ENCODE measurements around the gene COL15A1.

DNA sequence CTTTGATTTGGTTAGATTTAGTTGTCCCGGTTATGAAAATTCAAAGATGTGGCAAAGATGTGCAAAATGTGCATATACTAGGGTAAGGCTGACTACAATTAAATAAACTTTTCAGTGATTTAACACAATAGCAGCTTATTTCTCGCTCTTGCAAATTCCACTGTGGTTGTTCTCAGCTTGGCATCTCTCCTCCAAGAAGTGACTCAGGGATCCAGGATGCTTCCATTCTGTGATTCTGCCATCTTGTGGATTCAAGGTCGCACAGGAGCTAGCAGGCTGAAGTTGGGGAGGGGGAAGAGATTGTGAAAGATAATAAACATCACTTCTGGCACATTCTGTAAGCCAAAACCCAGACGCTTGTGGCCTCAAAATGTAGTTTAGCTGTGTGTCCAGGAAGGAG, 101.1 kb downstream of the COL15A1 start:
- TF ChIP-seq EP300 (IDR thresholded peaks at IDR 0.05; ENCODE audit: borderline replicate concordance in 1 of 2, low read depth in 2 of 2, low read length in 2 of 2) = no peak
- no peak for TF ChIP-seq SP2 (IDR thresholded peaks at IDR 0.05; ENCODE audit: low read length)
- TF ChIP-seq BACH1 (IDR thresholded peaks at IDR 0.05; ENCODE audit: low read length) = no peak
- TF ChIP-seq KDM1A (IDR thresholded peaks at IDR 0.05; ENCODE audit: borderline replicate concordance, low read length) = no peak
- TF ChIP-seq CTCF (IDR thresholded peaks at IDR 0.05; ENCODE audit: control extremely low read depth in 1 of 3, insufficient read depth in 1 of 3, low read depth in 1 of 3, low read length in 3 of 3) = no peak
- no peak for TF ChIP-seq CEBPB (IDR thresholded peaks at IDR 0.05; ENCODE audit: low read depth, low read length)
- TF ChIP-seq GABPA (IDR thresholded peaks at IDR 0.05; ENCODE audit: borderline replicate concordance, insufficient read depth, low read length) = no peak
- no peak for TF ChIP-seq SUZ12 (IDR thresholded peaks at IDR 0.05; ENCODE audit: low read length)

All from H1 (cell line).